Thyroid gland (tissue), 4 donors: ENCODE results near the gene TOMT. TPM values are rescaled to one million over a fixed set of nuclear protein-coding genes. Genes with fewer than 3 reads are reported as not detected.

Source experiments
- microRNA-seq: library from miRNA; unstranded; fragments of <30 nt; microRNA quantifications from one replicate; pipeline ENCODE4, GENCODE V29; 2016
- small RNA-seq: library from RNA; depleted of rRNA; stranded (forward); fragments of <200 nt; gene quantifications from one replicate; pipeline ENCODE3, GENCODE V24; 2016
- total RNA-seq, 4 donors: library from RNA; depleted of rRNA; stranded (reverse); fragments of >200 nt; gene quantifications; one replicate each; pipeline ENCODE4 v1.2.3, GENCODE V29; 2016

TOMT gene
- total RNA-seq, 4 donors from 2014 or later = not detected

Small RNA genes within 50 kb of the gene (microRNA-seq; reads per million reads assigned to microRNA genes)
- not detected for gene MIR3165

Small RNA genes within 50 kb of the gene (small RNA-seq; reads per million reads assigned to genes)
- gene MIR3165 = not detected

Other genes with a start within 250 kb of the TOMT start
- not detected for gene DEFB131B, start 227.5 kb upstream of the TOMT start, total RNA-seq
- gene XNDC1N, start 177.3 kb upstream of the TOMT start, total RNA-seq = 10 to 100 TPM; 13.8 to 19.9 (median 16.4) TPM
- 10 to 100 TPM; 41.9 to 64.4 (median 54.7) TPM for gene RNF121, start 176.9 kb upstream of the TOMT start, total RNA-seq
- 10 to 100 TPM in 2 of 4 donors, 1 to 10 TPM in 2; 7.6 to 12.1 (median 9.5) TPM for gene IL18BP, start 107.0 kb upstream of the TOMT start, total RNA-seq
- 100 to 1,000 TPM; 259 to 342 (median 280) TPM for gene NUMA1, start 25.4 kb upstream of the TOMT start, total RNA-seq
- gene LRRC51, start 25.1 kb upstream of the TOMT start, total RNA-seq = 10 to 100 TPM; 13.0 to 24.5 (median 14.1) TPM
- gene LAMTOR1, start 2.6 kb upstream of the TOMT start, total RNA-seq = 100 to 1,000 TPM; 127 to 204 (median 182) TPM
- gene ANAPC15, start 6.8 kb downstream of the TOMT start, total RNA-seq = 10 to 100 TPM; 21.5 to 49.6 (median 39.7) TPM
- 1 to 10 TPM in 2 of 4 donors, not detected in 2; 1.2 to 1.6 TPM for gene FOLR3, start 29.8 kb downstream of the TOMT start, total RNA-seq
- 10 to 100 TPM in 3 of 4 donors, 1 to 10 TPM in 1; 5.5 to 64.9 (median 36.3) TPM for gene FOLR1, start 86.2 kb downstream of the TOMT start, total RNA-seq
- 10 to 100 TPM in 2 of 4 donors, 1 to 10 TPM in 2; 5.3 to 28.6 (median 9.7) TPM for gene FOLR2, start 110.9 kb downstream of the TOMT start, total RNA-seq
- 100 to 1,000 TPM in 2 of 4 donors, 10 to 100 TPM in 2; 85.9 to 114 (median 99.5) TPM for gene INPPL1, start 118.8 kb downstream of the TOMT start, total RNA-seq
- not detected for gene PHOX2A, start 138.3 kb downstream of the TOMT start, total RNA-seq